Measurements from ENCODE around the gene C5orf46. TPM values are rescaled to one million over a fixed set of nuclear protein-coding genes. Genes with fewer than 3 reads are reported as not detected.
"Not testable (repeated sequence)": the region's sequence is repeated elsewhere in the genome, so short reads cannot be mapped to it uniquely, and the experiment has no call there.

C5orf46 gene
- total RNA-seq, 2 donors from 2014 or later: not detected

GRCh38 chr5:147879784-147880183 is 26.6 kb downstream of the C5orf46 start:
- H3K4me1 Mint-ChIP-seq (ENCODE audit: low read depth in 2 of 2): no peaks in the 10 kb centered on the region
- ATAC-seq: no peak
- no peak overlapping the region for H3K4me3 Mint-ChIP-seq
- no peak overlapping the region for H3K27ac Mint-ChIP-seq
- no peaks in the 10 kb centered on the region for H3K9me3 Mint-ChIP-seq
- H3K36me3 Mint-ChIP-seq: no peaks in the 10 kb centered on the region
- DNase-seq (ENCODE audit: low spot score): no peak
- peaks cover 18 to 40% of the 10 kb centered on the region in 2 donors for H3K27me3 Mint-ChIP-seq

- H3K36me3 Mint-ChIP-seq: no peaks in the 10 kb centered on the region
- no peak within 1 kb of the TSS for H3K4me3 Mint-ChIP-seq
- DNase-seq (ENCODE audit: low spot score) (no peak), ATAC-seq (no peak)
- peaks cover 14 to 37% of the 10 kb centered on the region in 2 donors for H3K27me3 Mint-ChIP-seq
- no peak within 1 kb of the TSS for H3K27ac Mint-ChIP-seq
- no peaks in the 10 kb centered on the region for H3K4me1 Mint-ChIP-seq (ENCODE audit: low read depth in 2 of 2)
- H3K9me3 Mint-ChIP-seq: no peaks in the 10 kb centered on the region
Measured at GRCh38 chr5:147878066-147878759, 28.1 kb downstream of the C5orf46 start, which contains the start of gene SCGB3A2. Gene SCGB3A2, plus strand, starts transcription at chr5:147878711. Its CDS starts 93 bp downstream, at chr5:147878804.

GRCh38 chr5:147876626-147877025 is 29.7 kb downstream of the C5orf46 start:
- no peak overlapping the region for H3K4me3 Mint-ChIP-seq
- H3K36me3 Mint-ChIP-seq: no peaks in the 10 kb centered on the region
- no peaks in the 10 kb centered on the region for H3K4me1 Mint-ChIP-seq (ENCODE audit: low read depth in 2 of 2)
- H3K9me3 Mint-ChIP-seq: no peaks in the 10 kb centered on the region
- DNase-seq (ENCODE audit: low spot score): no peak
- ATAC-seq: no peak
- peaks cover 14 to 36% of the 10 kb centered on the region in 2 donors for H3K27me3 Mint-ChIP-seq
- no peak overlapping the region for H3K27ac Mint-ChIP-seq

GRCh38 chr5:147876141-147876540 is 30.2 kb downstream of the C5orf46 start:
- Mint-ChIP-seq H3K36me3 (no peaks in the 10 kb centered on the region), H3K27ac (no peak overlapping the region), H3K4me3 (no peak overlapping the region), H3K9me3 (no peaks in the 10 kb centered on the region), H3K27me3 (peaks cover 14 to 39% of the 10 kb centered on the region in 2 donors), H3K4me1 (ENCODE audit: low read depth in 2 of 2) (no peaks in the 10 kb centered on the region)
- no peak for ATAC-seq
- DNase-seq (ENCODE audit: low spot score): no peak

GRCh38 chr5:147874910-147875367 is 31.4 kb downstream of the C5orf46 start:
- no peaks in the 10 kb centered on the region for H3K9me3 Mint-ChIP-seq
- no peak for ATAC-seq
- no peaks in the 10 kb centered on the region for H3K36me3 Mint-ChIP-seq

GRCh38 chr5:147874118-147874875 is 32.0 kb downstream of the C5orf46 start:
- not testable (repeated sequence) for ATAC-seq; H3K27ac Mint-ChIP-seq; H3K4me1 Mint-ChIP-seq (ENCODE audit: low read depth in 2 of 2); H3K9me3 Mint-ChIP-seq; DNase-seq (ENCODE audit: low spot score); H3K36me3 Mint-ChIP-seq; H3K4me3 Mint-ChIP-seq
- peaks cover 4 to 28% of the 10 kb centered on the region in 2 donors for H3K27me3 Mint-ChIP-seq

More at GRCh38 chr5:147874910-147875367, 31.4 kb downstream of the C5orf46 start:
- DNase-seq (ENCODE audit: low spot score): no peak
- H3K4me3 Mint-ChIP-seq: no peak overlapping the region
- no peaks in the 10 kb centered on the region for H3K4me1 Mint-ChIP-seq (ENCODE audit: low read depth in 2 of 2)
- H3K27ac Mint-ChIP-seq: no peak overlapping the region
- H3K27me3 Mint-ChIP-seq: peaks cover 6 to 33% of the 10 kb centered on the region in 2 donors

- not testable (repeated sequence) for H3K4me3 Mint-ChIP-seq; ATAC-seq; DNase-seq (ENCODE audit: low spot score); H3K27ac Mint-ChIP-seq; H3K4me1 Mint-ChIP-seq (ENCODE audit: low read depth in 2 of 2); H3K36me3 Mint-ChIP-seq; H3K9me3 Mint-ChIP-seq
- peaks cover 3 to 26% of the 10 kb centered on the region in 2 donors for H3K27me3 Mint-ChIP-seq
Measured at GRCh38 chr5:147872744-147873435, 33.4 kb downstream of the C5orf46 start.

GRCh38 chr5:147871980-147872549 is 34.3 kb downstream of the C5orf46 start:
- not testable (repeated sequence) for H3K4me3 Mint-ChIP-seq; DNase-seq (ENCODE audit: low spot score); H3K4me1 Mint-ChIP-seq (ENCODE audit: low read depth in 2 of 2); H3K9me3 Mint-ChIP-seq; H3K27ac Mint-ChIP-seq; ATAC-seq; H3K36me3 Mint-ChIP-seq
- H3K27me3 Mint-ChIP-seq: peaks cover 3 to 29% of the 10 kb centered on the region in 2 donors

- H3K27me3 Mint-ChIP-seq: peaks cover 3 to 28% of the 10 kb centered on the region in 2 donors
- DNase-seq (ENCODE audit: low spot score); H3K27ac Mint-ChIP-seq; H3K4me3 Mint-ChIP-seq; H3K4me1 Mint-ChIP-seq (ENCODE audit: low read depth in 2 of 2); ATAC-seq; H3K9me3 Mint-ChIP-seq; H3K36me3 Mint-ChIP-seq: not testable (repeated sequence)
Measured at GRCh38 chr5:147869892-147870291, 36.4 kb downstream of the C5orf46 start.

GRCh38 chr5:147869112-147869511 is 37.2 kb downstream of the C5orf46 start:
- H3K9me3 Mint-ChIP-seq: no peaks in the 10 kb centered on the region
- DNase-seq (ENCODE audit: low spot score) (no peak), ATAC-seq (no peak)
- H3K36me3 Mint-ChIP-seq: no peaks in the 10 kb centered on the region
- no peak overlapping the region for H3K4me3 Mint-ChIP-seq
- no peak overlapping the region for H3K27ac Mint-ChIP-seq
- H3K4me1 Mint-ChIP-seq (ENCODE audit: low read depth in 2 of 2): no peaks in the 10 kb centered on the region
- peaks cover 0 to 23% of the 10 kb centered on the region in 2 donors for H3K27me3 Mint-ChIP-seq

GRCh38 chr5:147863454-147864158 is 42.7 kb downstream of the C5orf46 start:
- ATAC-seq (no peak), DNase-seq (ENCODE audit: low spot score) (no peak)
- Mint-ChIP-seq H3K9me3 (no peaks in the 10 kb centered on the region), H3K4me3 (no peak overlapping the region), H3K4me1 (ENCODE audit: low read depth in 2 of 2) (no peaks in the 10 kb centered on the region), H3K36me3 (no peaks in the 10 kb centered on the region), H3K27me3 (peaks cover 0 to 11% of the 10 kb centered on the region in 2 donors), H3K27ac (no peak overlapping the region)

- Mint-ChIP-seq H3K27me3 (no peaks in the 10 kb centered on the region), H3K4me3 (no peak overlapping the region), H3K27ac (no peak overlapping the region), H3K9me3 (no peaks in the 10 kb centered on the region), H3K36me3 (no peaks in the 10 kb centered on the region), H3K4me1 (ENCODE audit: low read depth in 2 of 2) (no peaks in the 10 kb centered on the region)
- no peak for DNase-seq (ENCODE audit: low spot score)
- no peak for ATAC-seq
Measured at GRCh38 chr5:147860641-147861025, 45.7 kb downstream of the C5orf46 start.

Data from natural killer cell treated with Interleukin-12 subunit alpha and Interleukin-12 subunit beta and Interleukin-15 and Interleukin-18, amount 100 ng/mL, for 72 hours (primary cell).